GM12878 (cell line): Measurements from ENCODE around the gene CFDP1. TPM values are rescaled to one million over a fixed set of nuclear protein-coding genes. Genes with fewer than 3 reads are reported as not detected.

Experiments
- ATAC-seq: fragments of 200-7000 bp; cut with Tn5 transposase; 3 replicates; pipeline ENCODE4 v1.9.1; 2020; ENCODE audit warnings: mild to moderate bottlenecking, moderate library complexity
- BruUV-seq: library from RNA; stranded (reverse); fragments of 400-500 nt; replicated peaks from 2 replicates; lab custom pipeline; 2021; lab: Mats Ljungman, UMichigan
- CTCF ChIA-PET: fragments of 300-600 bp; sonication (Branson Sonifier 250); formaldehyde crosslinking; extraction: SDS; loops from one replicate; lab custom pipeline; 2021; ENCODE audit warnings: inconsistent platforms; lab: Yijun Ruan, JAX
- POLR2A ChIA-PET: fragments of 350-600 bp; formaldehyde crosslinking; extraction: SDS; loops from one replicate; lab custom pipeline; 2021; ENCODE audit warnings: inconsistent platforms; lab: Charles Lee
- RAD21 ChIA-PET: fragments of 300-600 bp; sonication (Branson Sonifier 250); formaldehyde crosslinking; loops from one replicate; lab custom pipeline; 2023; ENCODE audit warnings: antibody characterized with exemption; ENCODE audit not compliant: unreplicated experiment; lab: Charles Lee
- SMC1A ChIA-PET: fragments of 300-600 bp; sonication (Branson Sonifier 250); formaldehyde crosslinking; loops from one replicate; lab custom pipeline; 2023; ENCODE audit not compliant: unreplicated experiment, uncharacterized antibody; lab: Charles Lee
- DNase-seq: peaks from one replicate; pipeline ENCODE4 v3.0.0-alpha.2; 2011; ENCODE audit warnings: low read depth, low spot score
- FAIRE-seq: peaks from 3 replicates; lab custom pipeline; 2011; peaks lifted over from hg19 to GRCh38; lab: Jason Lieb, UNC
- H2AFZ ChIP-seq: 2 replicates; pipeline ENCODE4 v1.6.0; 2011; ENCODE audit warnings: low read depth, low read length, control low read depth; ENCODE audit not compliant: control insufficient read depth
- H3K27ac ChIP-seq: 2 replicates; pipeline ENCODE4 v1.5.1; 2011; ENCODE audit warnings: control low read depth; ENCODE audit not compliant: control insufficient read depth, insufficient read depth
- H3K27me3 ChIP-seq, 2 experiments: replicated peaks in 1 of 2; 2 replicates each; pipeline versions ENCODE4 v1.6.0 to v1.6.1; 2011; ENCODE audit warnings: low read length in 1 of 2; ENCODE audit not compliant: control insufficient read depth in 2 of 2, insufficient read depth in 2 of 2
- H3K36me3 ChIP-seq, 2 experiments: 2 replicates each; pipeline ENCODE4 v1.5.1; 2011; ENCODE audit warnings: low read length in 1 of 2; ENCODE audit not compliant: control insufficient read depth in 2 of 2, insufficient read depth in 2 of 2
- H3K4me1 ChIP-seq: 2 replicates; pipeline ENCODE4 v1.6.1; 2011; ENCODE audit warnings: mild to moderate bottlenecking, low read length, moderate library complexity, mixed read lengths; ENCODE audit not compliant: control insufficient read depth, insufficient read depth
- H3K4me2 ChIP-seq: 2 replicates; pipeline ENCODE4 v1.6.0; 2011; ENCODE audit warnings: control low read depth; ENCODE audit not compliant: control insufficient read depth, insufficient read depth
- H3K4me3 ChIP-seq: fragments of 200-600 bp; sonication (generic); 2 replicates; pipeline ENCODE4 v1.5.1; 2016
- H3K79me2 ChIP-seq: 2 replicates; pipeline ENCODE4 v1.6.0; 2011; ENCODE audit warnings: low read length; ENCODE audit not compliant: control insufficient read depth, insufficient read depth
- H3K9ac ChIP-seq: 2 replicates; pipeline ENCODE4 v1.8.0; 2011; ENCODE audit warnings: low read length, control low read depth, mixed read lengths; ENCODE audit not compliant: control insufficient read depth, insufficient read depth
- H3K9me3 ChIP-seq: replicated peaks from 3 replicates; pipeline ENCODE4 v1.5.1; 2011; ENCODE audit warnings: mild to moderate bottlenecking, low read length; ENCODE audit not compliant: control insufficient read depth, insufficient read depth
- H4K20me1 ChIP-seq: 2 replicates; pipeline ENCODE4 v1.6.0; 2011; ENCODE audit not compliant: control insufficient read depth, insufficient read depth
- CHD1 ChIP-seq: IDR thresholded peaks from 2 replicates; pipeline ENCODE4 v1.6.1; 2012; ENCODE audit warnings: low read depth, low read length, improper control_type of control experiment
- GATAD2B ChIP-seq: fragments of 450-650 bp; conservative IDR thresholded peaks from 2 replicates; pipeline ENCODE4 v1.6.1; 2017; ENCODE audit warnings: low read depth, mild to moderate bottlenecking, moderate library complexity
- HCFC1 ChIP-seq: fragments of 150-350 bp; IDR thresholded peaks from 2 replicates; pipeline ENCODE4 v1.6.1; 2014; ENCODE audit warnings: low read length
- HDGF ChIP-seq: fragments of 450-650 bp; IDR thresholded peaks from 2 replicates; pipeline ENCODE4 v1.6.1; 2016; ENCODE audit warnings: antibody characterized with exemption
- NBN ChIP-seq: fragments of 450-650 bp; IDR thresholded peaks from 2 replicates; pipeline ENCODE4 v1.6.1; 2016
- NR2C1 ChIP-seq: fragments of 450-650 bp; IDR thresholded peaks from 2 replicates; pipeline ENCODE4 v1.6.1; 2017; ENCODE audit warnings: antibody characterized with exemption, mild to moderate bottlenecking, moderate library complexity
- RUNX3 ChIP-seq: IDR thresholded peaks from 2 replicates; pipeline ENCODE4 v1.6.1; 2012; ENCODE audit warnings: low read length, inconsistent platforms
- SPI1 ChIP-seq: IDR thresholded peaks from 2 replicates; pipeline ENCODE4 v1.6.1; 2011; ENCODE audit warnings: low read depth, mild to moderate bottlenecking, low read length, moderate library complexity, borderline replicate concordance; ENCODE audit not compliant: insufficient read depth
- ZBTB40 ChIP-seq: fragments of 450-650 bp; IDR thresholded peaks from 2 replicates; pipeline ENCODE4 v1.6.1; 2016; ENCODE audit warnings: mild to moderate bottlenecking, moderate library complexity, borderline replicate concordance
- ZNF24 ChIP-seq: fragments of 450-650 bp; IDR thresholded peaks from 2 replicates; pipeline ENCODE4 v1.6.1; 2017; ENCODE audit warnings: antibody characterized with exemption, mild to moderate bottlenecking
- ZNF274 ChIP-seq: IDR thresholded peaks from one replicate; pipeline ENCODE4 v1.8.0; 2011; ENCODE audit not compliant: insufficient read length, insufficient read depth
- WGBS: methylation state at CpG from one replicate; pipeline ENCODE4 v1.1.6; 2016; ENCODE audit warnings: low lambda C conversion rate; ENCODE audit not compliant: insufficient replicate concordance, insufficient coverage; ENCODE audit errors: missing lambda C conversion rate; 5-methylcytosine and 5-hydroxymethylcytosine counted together
- in situ Hi-C: fragments of 300-500 bp; cut with MboI; formaldehyde crosslinking; loops from 9 replicates; pipeline ENCODE4 v1.14.3; 2018; ENCODE audit warnings: mixed read lengths
- intact Hi-C: fragments of 100-400 bp; cut with micrococcal nuclease; formaldehyde crosslinking; loops from one replicate; pipeline ENCODE4 v1.14.2; 2022; ENCODE audit not compliant: unreplicated experiment
- polyA plus RNA-seq, 11 experiments: library from polyadenylated mRNA; depleted of rRNA in 4 of 11; unstranded in 6 of 11; stranded (reverse) in 5 of 11; fragments of >200 nt; fragmentation: Nextera tagmentation in 4 of 11; fragmentation: Illumina TruSeq in 1 of 11; extraction: Ambion mirVana in 4 of 11; extraction: Trizol in 1 of 11; gene quantifications; 1 replicate in 1 of 11; 2 replicates in 10 of 11; pipeline versions ENCODE4 v1.2.1 to v1.2.3, GENCODE V29; 2011 to 2016; ENCODE audit warnings: inconsistent platforms in 2 of 11, missing spikeins in 2 of 11, low read depth in 1 of 11
- total RNA-seq, 4 experiments: library from RNA; depleted of rRNA in 3 of 4; stranded (reverse); fragments of >200 nt in 3 of 4; fragmentation: Illumina TruSeq in 1 of 4; extraction: Trizol in 1 of 4; gene quantifications; 2 replicates each; pipeline versions ENCODE4 v1.2.1 to v1.2.3, GENCODE V29; 2013 to 2021
- TF ChIP-seq, protein P1 (sequence below): IDR thresholded peaks from 2 replicates; pipeline ENCODE4 v1.6.1; 2011; ENCODE audit warnings: borderline replicate concordance, low read depth, mild to moderate bottlenecking, moderate library complexity, mixed read lengths, low read length; ENCODE audit not compliant: insufficient read depth; ENCODE audit errors: extremely low read length

The CFDP1 gene
- total and polyA plus RNA-seq, 10 of the 15 experiments (the other 5 are each of a cell fraction or from before 2014, with no cell fraction given) = 22.3 to 64.8 (median 36.7) TPM

DNA sequence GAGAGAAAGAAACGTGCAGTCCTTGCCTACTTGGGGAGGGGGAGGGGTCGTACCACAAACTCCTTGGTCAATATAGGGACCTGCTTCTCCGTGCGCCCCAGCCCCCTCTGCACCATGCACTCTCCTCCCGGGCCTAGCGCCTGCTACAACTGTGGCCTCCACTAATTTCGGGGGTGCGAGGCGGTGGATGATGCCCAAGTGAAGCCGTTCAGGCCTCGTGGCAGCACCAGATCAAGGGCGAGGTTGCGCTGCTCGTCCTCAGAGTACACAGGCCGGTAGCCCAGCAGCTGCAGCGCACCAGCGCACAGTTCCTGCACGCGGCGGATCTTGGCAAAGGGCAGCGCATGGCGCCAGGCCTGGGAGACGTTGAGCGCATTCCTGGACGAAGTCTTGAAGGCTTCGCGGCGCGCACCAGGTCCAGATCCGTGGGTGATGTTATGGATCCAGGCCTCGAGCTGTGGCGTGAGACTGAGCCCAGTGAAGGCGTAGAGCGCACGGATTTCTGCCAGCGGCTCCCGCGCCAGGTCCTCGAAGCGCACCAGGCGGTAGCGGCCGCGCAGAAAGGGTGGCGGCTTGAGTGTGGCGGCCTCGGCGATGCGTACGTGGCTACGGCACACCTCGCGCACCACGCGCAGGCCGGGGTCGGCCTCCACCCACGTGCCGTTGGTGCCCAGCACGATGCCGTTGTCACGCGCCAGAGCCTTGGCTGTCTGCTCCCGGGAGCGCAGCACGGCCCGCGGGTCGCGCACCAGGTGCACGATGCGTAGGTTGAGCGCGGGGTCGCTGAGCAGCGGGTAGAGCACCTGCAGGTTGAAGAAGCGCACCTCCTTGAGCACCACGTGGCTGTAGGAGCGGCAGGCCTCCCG is 45.4 kb upstream of the CFDP1 start:
- H3K27me3 ChIP-seq = no peaks in the 10 kb centered on the region; a peak in 1 of 4 replicates
- ChIA-PET SMC1A (interaction anchor here (1.4 to 2.4 kb wide), 2 partner anchors 38 to 72 kb away, joined by 5 to 8 read pairs; no protein-coding TSS in a partner anchor), CTCF (interaction anchor here (1.0 to 9.1 kb wide), 5 partner anchors 14 to 143 kb away, joined by 3 to 95 read pairs (median 5); no protein-coding TSS in a partner anchor), RAD21 (interaction anchor here (1.2 kb wide), 1 partner anchor 282 kb away, joined by 3 read pairs; no protein-coding TSS in a partner anchor), POLR2A (no interaction called here)
- no peak overlapping the region for H3K4me3 ChIP-seq
- 88% methylated on average over 71 of the region's 80 CpGs for WGBS
- no peak overlapping the region for H3K4me2 ChIP-seq
- H3K27ac ChIP-seq = no peak overlapping the region
- DNase-seq (no peak), FAIRE-seq (no peak), ATAC-seq (no peak)
- no TSS peak for BruUV-seq
- in situ Hi-C loops = no loop called here
- no peaks in the 10 kb centered on the region for H3K36me3 ChIP-seq
- TF ChIP-seq RUNX3 (no peak), GATAD2B (no peak), NR2C1 (no peak), HDGF (no peak), ZNF274 (no peak), NBN (no peak), ZBTB40 (no peak), ZNF24 (no peak), CHD1 (no peak), HCFC1 (no peak), SPI1 (no peak)
- TF ChIP-seq, protein P1, sequence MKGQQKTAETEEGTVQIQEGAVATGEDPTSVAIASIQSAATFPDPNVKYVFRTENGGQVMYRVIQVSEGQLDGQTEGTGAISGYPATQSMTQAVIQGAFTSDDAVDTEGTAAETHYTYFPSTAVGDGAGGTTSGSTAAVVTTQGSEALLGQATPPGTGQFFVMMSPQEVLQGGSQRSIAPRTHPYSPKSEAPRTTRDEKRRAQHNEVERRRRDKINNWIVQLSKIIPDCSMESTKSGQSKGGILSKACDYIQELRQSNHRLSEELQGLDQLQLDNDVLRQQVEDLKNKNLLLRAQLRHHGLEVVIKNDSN = no peak
- no peaks in the 10 kb centered on the region for H3K4me1 ChIP-seq
- H3K9ac ChIP-seq = no peak overlapping the region
- 0 out of 2 replicates have a peak overlapping the region, but pooled peaks have one; percentile 11 for H2AFZ ChIP-seq
- no peaks in the 10 kb centered on the region for H3K79me2 ChIP-seq
- no peaks in the 10 kb centered on the region for H4K20me1 ChIP-seq
- intact Hi-C loops = no loop called here
- H3K9me3 ChIP-seq = no peaks in the 10 kb centered on the region
